Measurements from ENCODE around the gene GNG10.
"Not testable (repeated sequence)": the region's sequence is repeated elsewhere in the genome, so short reads cannot be mapped to it uniquely, and the experiment has no call there.

The GNG10 gene

GRCh38 chr9:111661150-111661801 is at the start of gene GNG10:
Gene GNG10, plus strand, starts transcription at chr9:111661605. Its CDS starts 30 bp downstream, at chr9:111661635.
- peak; percentile 73 for DNase-seq

- no peak for DNase-seq
Measured at GRCh38 chr9:111613436-111614040, 47.9 kb upstream of the GNG10 start.

DNA sequence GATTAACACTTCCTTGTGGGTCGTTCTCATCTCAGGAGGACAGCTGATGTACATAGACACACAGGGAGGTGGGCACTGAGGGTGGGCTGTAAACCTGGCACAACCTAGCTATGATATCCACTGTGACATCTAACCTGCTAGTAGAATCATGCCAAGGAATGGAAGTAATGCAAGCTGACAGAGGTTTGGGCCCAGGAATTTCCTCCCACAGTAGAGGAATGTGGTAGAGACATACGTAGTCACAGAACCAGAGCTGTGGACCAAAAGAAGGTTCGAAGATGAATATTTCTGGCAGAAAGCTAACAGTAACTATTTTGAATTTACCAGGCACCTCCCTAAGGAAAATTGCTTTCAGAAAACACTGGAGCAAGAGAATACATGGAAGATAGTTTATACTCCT is 45.5 kb upstream of the GNG10 start:
- DNase-seq: no peak

DNA sequence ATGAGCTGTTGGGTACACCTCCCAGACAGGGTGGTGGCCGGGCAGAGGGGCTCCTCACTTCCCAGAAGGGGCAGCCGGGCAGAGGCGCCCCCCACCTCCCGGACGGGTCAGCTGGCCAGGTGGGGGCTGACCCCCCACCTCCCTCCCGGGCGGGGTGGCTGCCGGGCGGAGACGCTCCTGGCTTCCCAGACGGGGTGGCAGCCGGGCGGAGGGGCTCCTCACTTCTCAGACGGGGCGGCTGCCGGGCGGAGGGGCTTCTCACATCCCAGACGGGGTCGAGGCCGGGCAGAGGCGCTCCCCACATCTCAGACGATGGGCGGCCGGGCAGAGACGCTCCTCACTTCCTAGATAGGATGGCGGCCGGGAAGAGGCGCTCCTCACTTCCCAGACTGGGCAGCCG is 44.1 kb upstream of the GNG10 start:
- not testable (repeated sequence) for DNase-seq

DNA sequence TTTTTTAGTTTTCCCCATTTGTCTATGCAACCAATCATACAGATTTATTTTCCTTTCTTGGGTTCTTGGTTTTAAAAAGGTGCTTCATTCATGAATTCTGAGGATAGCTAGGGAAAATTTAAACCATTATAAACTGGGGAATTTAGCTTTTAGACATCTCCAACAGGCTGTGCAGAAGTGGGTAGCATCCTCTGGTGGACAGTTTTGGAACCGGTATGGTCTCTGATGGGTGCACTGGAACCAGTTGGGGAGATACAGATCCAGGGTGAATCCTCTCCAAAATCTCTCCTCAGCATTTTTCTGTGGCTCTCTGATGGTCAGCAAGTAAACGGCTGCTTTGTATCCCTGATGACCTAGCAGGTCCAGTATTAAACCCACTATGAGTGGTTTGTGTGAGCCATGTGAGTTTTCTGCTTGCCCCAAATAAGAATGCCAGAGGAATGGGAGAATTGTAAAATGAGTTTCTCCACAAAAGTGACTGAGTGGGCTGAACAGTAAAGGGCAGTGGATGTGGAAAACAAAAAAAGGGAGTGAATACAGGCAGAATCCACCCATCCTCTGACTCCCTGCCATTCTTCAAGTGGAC is 39.4 kb upstream of the GNG10 start:
- no peak for DNase-seq

GRCh38 chr9:111622626-111623025 is 38.8 kb upstream of the GNG10 start:
- DNase-seq: no peak

- no peak for DNase-seq
Measured at GRCh38 chr9:111627260-111627963, 34.0 kb upstream of the GNG10 start.

- DNase-seq: no peak
Measured at GRCh38 chr9:111628411-111628810, 33.0 kb upstream of the GNG10 start.

DNA sequence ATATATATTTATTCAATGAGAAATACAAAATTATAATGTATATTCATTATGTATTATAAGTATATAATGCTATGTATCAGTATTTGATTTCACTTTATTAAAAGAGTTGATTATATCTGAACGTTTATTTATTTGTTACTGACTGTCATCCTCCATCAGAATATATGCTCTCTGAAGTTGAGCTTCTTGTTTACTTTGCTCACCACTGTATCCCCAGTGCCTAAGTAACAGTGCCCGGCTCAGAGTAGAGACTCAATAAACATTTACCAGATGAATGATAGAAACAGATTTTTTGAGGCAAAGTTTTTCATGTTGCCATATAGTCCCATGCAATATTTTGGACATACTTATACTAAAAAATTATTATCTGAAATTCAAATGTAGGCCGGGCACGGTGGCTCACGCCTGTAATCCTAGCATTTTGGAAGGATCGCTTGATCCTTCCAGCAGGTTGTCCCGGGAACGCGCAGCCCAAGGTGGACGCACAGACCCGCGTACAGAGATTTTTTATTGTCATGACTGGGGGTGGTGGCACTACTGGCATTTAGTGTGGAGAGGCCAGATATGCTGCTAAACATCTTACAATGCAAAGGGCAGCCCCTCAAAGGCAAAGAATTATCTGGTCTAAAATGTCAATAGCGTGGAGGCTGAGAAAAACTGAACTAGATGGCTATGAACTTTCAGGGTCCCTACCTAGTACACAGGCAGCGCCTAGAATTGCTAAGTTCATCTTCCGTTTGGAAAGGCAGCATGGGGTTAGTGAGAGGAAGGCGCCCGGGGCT is 31.0 kb upstream of the GNG10 start:
- DNase-seq: no peak

DNA sequence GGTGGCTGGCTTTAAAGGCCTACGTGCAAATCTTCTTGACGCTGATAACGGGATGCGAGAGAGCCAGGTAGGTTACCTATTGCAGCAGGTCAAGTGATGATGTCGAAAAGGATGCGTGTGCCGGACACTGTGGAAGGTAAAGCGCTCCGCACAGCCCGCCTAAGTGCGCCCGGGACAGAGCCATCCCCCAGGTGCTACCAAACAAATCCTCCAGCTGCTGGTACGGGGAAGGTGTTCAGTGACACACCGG is 30.5 kb upstream of the GNG10 start:
- no peak for DNase-seq

GRCh38 chr9:111631214-111631971 is 30.0 kb upstream of the GNG10 start, which contains the start of gene DNAJC25:
Gene DNAJC25, plus strand, starts transcription at chr9:111631334. Its CDS starts 74 bp downstream, at chr9:111631408.
- DNase-seq: peak; percentile 98

GRCh38 chr9:111632060-111632459 is 29.3 kb upstream of the GNG10 start:
- DNase-seq: no peak

GRCh38 chr9:111632695-111633388 is 28.6 kb upstream of the GNG10 start:
- DNase-seq: no peak

GRCh38 chr9:111633389-111633736 is 28.0 kb upstream of the GNG10 start:
- no peak for DNase-seq

- DNase-seq: no peak
Measured at GRCh38 chr9:111634860-111635259, 26.5 kb upstream of the GNG10 start.

GRCh38 chr9:111637421-111637950 is 23.9 kb upstream of the GNG10 start:
- no peak for DNase-seq

- DNase-seq: no peak
Measured at GRCh38 chr9:111644195-111644772, 17.1 kb upstream of the GNG10 start.

DNA sequence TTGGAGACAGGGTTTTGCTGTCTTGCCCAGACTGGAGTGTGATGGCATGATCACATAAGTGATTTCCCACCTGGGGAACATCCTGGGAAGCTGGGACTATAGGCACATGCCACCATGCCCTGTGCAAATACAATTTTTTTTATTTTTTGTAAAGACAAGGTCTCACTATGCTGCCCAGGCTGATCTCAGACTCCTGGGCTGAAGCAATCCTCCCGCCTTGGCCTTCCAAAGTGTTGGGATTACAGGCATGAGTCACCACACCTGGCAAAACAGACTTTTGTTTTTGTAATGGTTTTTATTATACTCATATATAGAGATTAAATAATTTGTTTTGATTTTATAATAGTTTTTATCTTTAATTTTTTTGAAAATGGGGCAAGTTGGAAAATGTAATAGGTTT is 15.6 kb upstream of the GNG10 start:
- DNase-seq: no peak

- DNase-seq: no peak
Measured at GRCh38 chr9:111646417-111646816, 15.0 kb upstream of the GNG10 start.

- DNase-seq: no peak
Measured at GRCh38 chr9:111648066-111648465, 13.3 kb upstream of the GNG10 start.

DNA sequence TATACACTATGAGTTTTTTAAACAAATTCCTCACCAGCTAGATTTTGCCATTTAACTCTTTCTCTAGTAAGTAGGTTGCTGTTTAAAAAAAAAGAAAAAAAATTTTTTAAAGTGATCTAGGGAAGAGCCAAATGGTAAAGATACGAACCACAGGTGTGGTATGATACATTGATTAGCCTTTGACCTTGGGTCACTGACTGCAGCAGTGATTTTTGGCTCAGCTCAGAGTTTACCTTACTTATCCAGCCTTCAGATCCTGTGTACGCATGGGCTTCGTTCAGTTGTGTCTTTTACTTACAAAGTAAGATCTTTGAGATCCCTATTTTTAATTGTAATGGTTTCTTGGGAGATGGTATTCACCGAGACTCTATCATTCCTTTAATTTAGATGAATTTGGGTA is 12.4 kb upstream of the GNG10 start:
- DNase-seq: no peak

Data from right hindlimb (tissue), 1 donor.